PFSK-1 (cell line): Measurements from ENCODE around the gene PCIF1.

Source experiments
- FOXP2 ChIP-seq: optimal IDR thresholded peaks from 2 replicates; pipeline ENCODE3; 2011; ENCODE audit warnings: borderline replicate concordance, control low read depth, inconsistent platforms; ENCODE audit not compliant: insufficient read depth; ENCODE audit errors: extremely low read length, extremely low read depth
- POLR2AphosphoS5 ChIP-seq: IDR thresholded peaks from 2 replicates; pipeline ENCODE4 v1.6.1; 2012; ENCODE audit warnings: low read depth, mild to moderate bottlenecking, control low read depth, low read length, moderate library complexity
- SIN3A ChIP-seq: IDR thresholded peaks from 2 replicates; pipeline ENCODE4 v1.6.1; 2012; ENCODE audit warnings: mild to moderate bottlenecking, low read length, moderate library complexity, borderline replicate concordance; ENCODE audit not compliant: insufficient read depth
- TAF1 ChIP-seq: IDR thresholded peaks from 2 replicates; pipeline ENCODE4 v1.6.1; 2012; ENCODE audit warnings: low read length, control low read depth, borderline replicate concordance; ENCODE audit not compliant: insufficient read depth

DNA sequence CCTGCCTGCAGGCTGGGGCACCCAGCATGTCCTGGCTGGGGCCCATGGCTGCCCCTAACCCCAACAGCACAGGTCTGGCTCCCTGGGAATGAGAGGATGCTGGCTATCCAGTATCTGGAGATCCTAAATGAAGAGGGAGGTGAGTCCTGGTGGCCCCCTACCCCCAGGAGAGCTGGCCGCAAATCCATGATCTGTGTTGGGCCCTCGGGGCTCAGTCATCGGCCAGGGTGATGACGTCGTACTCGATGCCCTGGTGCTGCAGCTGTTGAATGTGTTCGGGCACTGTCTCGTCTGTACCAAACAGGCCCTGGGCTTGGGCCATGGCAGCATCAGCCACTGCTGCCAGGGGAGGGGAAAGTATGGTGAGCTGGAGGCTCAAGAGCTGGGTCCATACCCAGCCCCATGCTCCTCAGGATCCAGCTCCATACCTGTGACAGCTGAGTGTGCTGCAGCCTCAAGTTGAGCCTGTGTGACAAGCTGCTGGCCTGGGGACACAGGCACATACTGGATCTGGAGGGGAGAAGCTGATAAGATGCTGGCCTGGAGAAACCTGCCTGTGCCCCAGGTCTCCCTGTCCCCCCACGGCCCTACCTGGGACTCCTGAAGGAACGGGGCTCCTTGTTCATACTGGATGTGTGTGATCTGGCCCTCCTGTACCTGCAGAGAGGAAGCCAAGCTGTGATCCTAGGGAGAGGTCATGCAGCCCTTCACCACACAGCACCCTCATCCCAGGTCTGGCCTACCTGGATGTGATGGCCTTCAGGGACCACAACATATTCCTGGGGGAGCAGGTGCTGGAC, 14.5 kb downstream of the PCIF1 start:
- TF ChIP-seq TAF1 (no peak), POLR2AphosphoS5 (no peak; the same call in 1 of the 2 replicates), FOXP2 (no peak), SIN3A (no peak)
